NCI-H1092 treated with DMSO at 0.1 percent for 48 hours (cell line): Measurements from ENCODE around the gene RNF13.
"Not testable (repeated sequence)": the region's sequence is repeated elsewhere in the genome, so short reads cannot be mapped to it uniquely, and the experiment has no call there.

ENCODE experiments used
- DNase-seq: peaks from one replicate; lab custom pipeline; 2025; lab: John Stamatoyannopoulos, UW

Gene RNF13

DNA sequence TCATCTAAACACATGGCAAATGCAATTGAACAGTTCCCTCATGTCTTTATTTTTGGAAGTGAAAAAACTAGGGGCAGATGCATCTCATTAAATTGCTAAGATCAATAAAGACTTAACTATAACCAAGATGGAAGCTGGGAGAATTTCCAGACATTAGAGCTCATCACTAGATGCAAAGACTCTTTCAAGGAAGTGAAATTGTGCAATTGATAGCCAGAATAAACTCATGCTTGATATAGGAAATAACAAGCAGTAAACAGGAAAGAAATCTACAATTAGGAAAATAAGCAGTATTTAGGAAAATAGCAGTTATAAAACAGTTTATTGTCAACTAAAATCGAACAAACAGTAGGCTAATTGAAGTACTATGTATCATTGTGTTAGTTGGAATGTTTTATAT, 11.8 kb upstream of the RNF13 start:
- no peak for DNase-seq

DNA sequence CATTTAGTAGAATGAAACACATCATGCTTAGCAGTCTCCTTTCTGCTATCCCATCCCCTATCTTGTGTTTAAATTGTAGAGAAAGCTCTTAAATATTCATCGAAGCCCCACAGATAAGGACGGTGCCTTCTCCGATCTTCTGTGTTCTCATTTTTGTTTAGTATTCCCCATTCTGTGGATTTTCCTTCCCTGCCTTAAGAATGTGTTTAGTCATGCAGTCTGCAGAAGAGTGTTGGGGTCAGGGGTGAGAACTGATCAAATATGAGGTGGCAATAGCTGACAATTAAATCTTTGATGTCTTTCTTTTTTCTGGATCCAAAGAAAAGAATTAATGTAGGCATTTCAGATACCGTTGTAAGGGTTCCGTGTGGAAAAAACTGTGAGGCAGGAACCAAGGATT, 11.4 kb upstream of the RNF13 start:
- DNase-seq, result no peak

GRCh38 chr3:149806171-149806778, 6.7 kb upstream of the RNF13 start:
- no peak for DNase-seq

DNA sequence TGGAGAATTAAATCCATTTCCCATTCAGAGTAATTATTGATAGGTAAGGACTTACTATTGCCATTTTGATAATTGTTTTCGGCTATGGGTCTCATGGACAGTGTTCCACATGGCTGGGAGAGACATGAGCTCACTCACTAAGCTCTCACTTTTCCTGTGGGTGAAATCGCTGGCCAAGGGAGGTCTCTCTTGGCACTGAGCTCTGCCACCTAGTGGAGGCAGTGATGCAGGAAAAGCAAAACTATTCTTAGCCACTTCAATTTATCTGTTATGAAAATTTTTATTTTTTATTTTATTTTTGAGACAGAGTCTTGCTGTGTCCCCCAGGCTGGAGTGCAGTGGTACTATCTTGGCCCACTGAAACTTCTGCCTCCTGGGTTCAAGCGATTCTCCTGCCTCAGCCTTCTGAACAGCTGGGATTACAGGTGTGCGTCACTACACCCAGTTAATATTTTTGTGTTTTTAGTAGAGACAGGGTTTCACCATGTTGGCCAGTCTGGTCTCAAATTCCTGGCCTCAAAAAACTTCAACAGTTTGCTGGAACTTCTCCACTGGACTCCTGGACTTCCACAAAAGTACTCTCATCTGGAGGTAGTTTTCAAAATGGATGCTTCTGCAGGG, 4.7 kb upstream of the RNF13 start:
- DNase-seq, result peak; percentile 46

GRCh38 chr3:149809699-149810098, 3.3 kb upstream of the RNF13 start:
- DNase-seq, result no peak

DNA sequence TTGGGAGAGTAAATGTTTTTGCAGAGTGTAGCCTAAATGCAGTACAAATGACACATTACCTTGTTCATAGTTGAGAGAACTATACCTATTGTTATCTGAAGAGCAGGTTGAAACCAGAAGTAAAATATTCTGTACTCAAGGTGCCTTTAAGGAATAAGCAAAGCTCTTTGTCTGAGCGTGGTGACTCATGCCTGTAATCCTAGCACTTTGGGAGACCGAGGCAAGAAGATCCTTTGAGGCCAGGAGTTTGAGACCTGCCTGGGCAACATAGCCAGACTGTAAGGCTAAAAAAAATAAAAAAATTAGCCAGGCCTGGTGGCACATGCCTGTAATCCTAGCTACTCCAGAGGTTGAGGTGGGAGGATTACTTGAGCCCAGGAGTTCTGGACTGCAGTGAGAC, 2.2 kb upstream of the RNF13 start:
- DNase-seq, result no peak

DNA sequence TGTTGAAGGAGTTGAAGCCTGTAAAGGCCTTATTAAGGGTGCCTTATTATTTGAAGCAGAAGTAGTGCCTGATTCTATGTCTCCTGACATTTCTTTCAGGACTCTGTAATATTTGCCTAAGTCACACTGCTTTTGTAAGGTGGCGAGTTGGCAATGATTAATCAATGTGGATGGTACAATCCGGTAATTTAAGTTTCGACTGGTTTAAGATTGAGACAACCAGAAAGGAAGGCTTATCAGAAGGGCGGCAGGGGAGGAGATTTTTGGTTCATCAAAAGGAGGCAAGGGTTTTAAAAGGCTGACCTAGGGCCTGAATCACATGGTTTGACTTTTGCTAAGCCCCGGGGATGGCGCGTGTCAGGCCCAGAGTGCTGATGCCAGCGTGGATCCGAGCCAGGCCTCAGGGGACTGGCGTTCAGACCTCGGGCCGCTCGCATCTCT, 830 bp upstream of the RNF13 start:
- DNase-seq, result peak; percentile 36

- peak; percentile 45 for DNase-seq
Observed at GRCh38 chr3:149813367-149814281, 609 bp downstream of the RNF13 start.

DNA sequence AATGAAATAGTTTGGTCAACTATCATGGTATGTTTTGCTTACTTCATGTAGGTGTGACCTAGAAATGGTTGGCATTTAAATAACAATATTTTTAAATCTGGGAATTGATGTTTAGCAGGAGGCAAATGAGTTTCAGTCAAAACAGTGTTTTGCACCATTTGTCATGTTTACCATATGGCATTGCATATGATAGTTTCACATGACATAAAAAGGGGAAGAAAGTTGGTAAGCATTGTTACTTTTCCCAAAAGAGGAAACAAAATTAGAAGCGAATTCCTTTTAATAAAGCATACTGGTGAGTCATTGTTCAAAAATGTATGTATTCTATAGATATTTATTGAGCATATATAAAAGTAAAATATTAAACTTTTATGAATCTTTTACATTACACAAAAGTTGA, 2.3 kb downstream of the RNF13 start:
- no peak for DNase-seq

DNA sequence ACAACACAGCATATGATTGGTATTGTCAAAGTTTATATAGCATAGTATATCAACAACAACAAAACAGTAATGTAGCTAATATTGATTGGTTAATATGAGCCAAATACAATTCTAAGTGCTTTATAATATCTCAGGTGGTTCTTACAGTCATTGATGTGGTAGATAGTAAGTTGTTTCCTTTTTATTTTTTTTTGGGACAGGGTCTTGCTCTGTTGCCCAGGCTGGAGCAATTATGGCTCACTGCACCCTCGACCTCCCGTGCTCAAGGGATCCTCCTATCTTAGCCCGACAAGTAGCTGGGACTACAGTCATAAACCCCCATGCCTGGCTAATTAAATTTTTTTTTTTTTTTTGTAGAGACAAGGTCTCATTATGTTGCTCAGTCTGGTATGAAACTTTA, 2.7 kb downstream of the RNF13 start:
- DNase-seq, result no peak

DNA sequence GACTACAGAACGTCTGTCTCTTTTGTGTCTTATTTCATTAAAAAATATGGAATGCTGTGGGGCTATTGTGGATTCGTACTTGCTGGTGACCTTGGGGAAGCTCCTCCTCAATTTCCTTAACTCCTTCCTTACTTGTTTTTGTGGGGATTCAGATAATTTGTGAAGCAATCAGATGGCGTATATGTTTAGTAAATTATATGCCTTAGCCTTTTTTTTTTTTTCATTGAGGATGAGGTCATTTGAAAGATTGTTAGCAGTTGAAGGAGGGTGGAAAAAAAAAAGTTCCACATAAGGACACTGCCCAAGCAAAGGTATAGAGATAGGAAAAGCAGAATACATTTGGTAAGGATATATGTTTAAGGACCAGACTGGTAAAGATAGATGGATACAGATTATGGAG, 3.3 kb downstream of the RNF13 start:
- DNase-seq, result no peak

DNA sequence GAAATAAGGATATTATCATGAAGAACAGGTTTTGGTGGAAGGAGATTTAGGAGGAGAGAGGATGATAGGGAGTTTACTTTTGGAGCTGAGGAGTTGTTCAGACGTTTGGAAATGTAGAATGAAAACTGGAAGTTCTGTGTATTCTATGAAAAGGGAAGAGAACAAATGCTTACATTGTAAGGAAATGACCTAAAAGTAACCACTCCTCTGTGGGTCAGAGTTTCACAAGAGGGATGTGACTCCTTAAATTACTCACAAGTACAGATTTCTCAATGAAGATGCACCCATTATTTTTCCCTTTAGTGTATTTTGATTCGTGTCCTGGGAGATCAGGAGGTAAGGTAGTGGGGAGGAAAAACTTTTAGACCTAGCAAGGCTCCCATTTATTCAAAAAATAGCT, 4.0 kb downstream of the RNF13 start:
- no peak for DNase-seq

GRCh38 chr3:149819432-149819831, 6.4 kb downstream of the RNF13 start:
- no peak for DNase-seq

DNA sequence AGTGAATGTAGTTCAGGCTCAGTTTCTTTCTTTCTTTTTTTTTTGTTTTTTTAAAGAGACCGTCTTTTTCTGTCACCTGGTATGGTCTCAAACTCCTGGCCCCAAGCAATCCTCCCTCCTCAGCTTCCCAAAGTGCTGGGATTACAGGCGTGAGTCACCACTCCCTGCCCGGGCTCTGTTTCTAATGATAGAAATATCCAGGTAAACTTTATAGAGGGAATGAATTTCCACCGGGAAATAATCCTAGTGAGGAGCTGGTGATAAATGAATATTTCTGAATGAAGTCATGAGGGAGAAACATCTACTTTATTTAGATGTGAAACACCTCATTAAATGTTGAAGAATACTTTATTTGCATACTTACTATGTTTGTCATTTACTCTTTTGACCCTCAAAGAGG, 7.2 kb downstream of the RNF13 start:
- no peak for DNase-seq

GRCh38 chr3:149826636-149827035, 13.6 kb downstream of the RNF13 start:
- no peak for DNase-seq

GRCh38 chr3:149828390-149828789, 15.4 kb downstream of the RNF13 start:
- DNase-seq, result no peak

DNA sequence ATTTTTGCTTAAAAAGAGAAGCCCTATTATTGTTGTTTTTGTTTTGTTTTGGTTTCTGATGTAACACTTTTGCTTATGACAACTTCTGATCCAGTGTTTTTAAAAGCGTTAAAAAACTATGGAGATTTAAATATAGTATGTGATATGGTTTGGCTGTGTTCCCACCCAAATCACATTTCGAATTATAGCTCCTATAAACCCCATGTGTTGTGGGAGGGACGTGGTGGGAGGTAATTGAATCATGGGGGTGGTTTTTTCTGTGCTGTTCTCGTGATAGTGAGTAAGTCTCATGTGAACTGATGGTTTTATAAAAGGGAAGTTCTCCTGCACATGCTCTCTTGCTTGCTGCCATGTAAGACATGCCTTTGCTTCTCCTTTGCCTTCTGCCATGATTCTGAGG, 16.6 kb downstream of the RNF13 start:
- not testable (repeated sequence) for DNase-seq

GRCh38 chr3:149830902-149831301, 17.9 kb downstream of the RNF13 start:
- DNase-seq, result no peak

- no peak for DNase-seq
Observed at GRCh38 chr3:149831321-149831720, 18.3 kb downstream of the RNF13 start.

- DNase-seq, result no peak
Observed at GRCh38 chr3:149832086-149832485, 19.1 kb downstream of the RNF13 start.

DNA sequence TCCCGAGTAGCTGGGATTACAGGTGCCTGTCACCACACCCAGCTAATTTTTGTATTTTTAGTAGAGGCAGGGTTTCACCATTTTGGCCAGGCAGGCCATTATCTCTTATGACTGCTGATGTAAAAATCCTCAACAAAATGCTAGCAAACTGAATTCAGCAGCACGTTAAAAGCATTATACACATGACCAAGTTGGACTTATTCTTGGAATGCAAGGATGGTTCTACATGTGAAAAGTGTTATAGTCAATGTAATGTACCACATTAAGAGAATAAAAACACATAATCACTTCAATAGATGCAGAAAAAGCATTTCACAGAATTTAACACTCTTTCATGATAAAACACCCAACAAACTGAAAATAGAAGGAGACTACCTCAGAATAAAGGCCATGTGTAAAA, 20.2 kb downstream of the RNF13 start:
- DNase-seq, result no peak

DNA sequence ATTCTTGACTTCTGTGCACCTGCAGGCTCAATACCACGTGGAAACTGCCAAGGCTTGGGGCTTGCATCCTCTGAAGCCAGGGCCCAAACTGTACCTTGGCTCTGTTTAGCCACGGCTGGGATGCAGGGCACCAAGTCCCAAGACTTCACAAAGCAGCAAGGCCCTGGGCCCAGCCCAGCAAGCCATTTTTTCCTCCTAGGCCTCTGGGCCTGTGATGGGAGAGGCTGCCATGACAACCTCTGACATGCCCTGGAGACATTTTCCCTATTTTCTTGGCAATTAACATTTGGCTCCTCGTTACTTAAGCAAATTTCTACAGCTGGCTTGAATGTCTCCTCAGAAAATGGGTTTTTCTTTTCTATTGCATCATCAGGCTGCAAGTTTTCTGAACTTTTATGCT, 25.5 kb downstream of the RNF13 start:
- DNase-seq, result not testable (repeated sequence)

- DNase-seq, result not testable (repeated sequence)
Observed at GRCh38 chr3:149839469-149839868, 26.5 kb downstream of the RNF13 start.
